HG03571 (cell line): ENCODE measurements around the gene ADAMTS18.

Source experiments
- ATAC-seq: cut with Tn5 transposase; IDR thresholded peaks from one replicate; pipeline ENCODE4 v1.9.1; 2021; ENCODE audit not compliant: unreplicated experiment

ADAMTS18 gene

DNA sequence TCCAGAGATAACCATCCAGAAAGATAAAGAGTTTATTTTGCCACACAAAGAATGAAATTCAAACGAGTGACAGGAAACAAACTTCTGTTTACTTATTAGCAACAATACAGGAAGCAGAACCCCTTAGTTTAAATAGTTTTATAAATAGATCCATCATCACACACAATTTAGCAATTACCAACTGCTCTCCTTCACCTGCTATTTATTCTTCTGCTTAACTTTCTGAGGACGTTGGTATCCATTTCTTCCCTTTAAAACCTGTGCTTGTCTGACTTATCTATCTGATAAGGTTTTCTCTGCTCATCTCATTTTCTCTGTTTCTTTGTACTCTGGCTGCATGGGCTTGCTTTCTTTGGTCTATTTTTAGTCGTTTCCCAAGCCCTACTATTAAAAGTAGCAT is 4.3 kb upstream of the ADAMTS18 start:
- no peak for ATAC-seq

DNA sequence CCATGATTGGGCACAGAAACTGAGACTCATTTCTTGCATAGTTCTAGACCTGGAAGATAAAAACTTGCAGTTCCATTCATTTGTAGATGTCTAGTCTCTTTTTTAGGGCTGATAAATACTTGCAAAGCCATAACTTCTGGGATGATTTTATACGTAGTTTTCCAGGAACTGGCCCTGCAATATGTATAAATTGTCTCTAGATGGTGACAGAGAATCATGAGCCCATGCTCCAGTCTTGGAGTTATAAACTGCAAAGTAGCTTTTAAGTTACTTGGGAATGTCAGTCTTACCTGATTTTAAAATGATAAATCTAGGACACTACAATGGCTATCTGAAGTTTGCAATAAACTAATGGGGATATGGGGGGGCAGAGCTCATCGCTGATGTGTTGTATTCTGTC is 3.0 kb upstream of the ADAMTS18 start:
- no peak for ATAC-seq

DNA sequence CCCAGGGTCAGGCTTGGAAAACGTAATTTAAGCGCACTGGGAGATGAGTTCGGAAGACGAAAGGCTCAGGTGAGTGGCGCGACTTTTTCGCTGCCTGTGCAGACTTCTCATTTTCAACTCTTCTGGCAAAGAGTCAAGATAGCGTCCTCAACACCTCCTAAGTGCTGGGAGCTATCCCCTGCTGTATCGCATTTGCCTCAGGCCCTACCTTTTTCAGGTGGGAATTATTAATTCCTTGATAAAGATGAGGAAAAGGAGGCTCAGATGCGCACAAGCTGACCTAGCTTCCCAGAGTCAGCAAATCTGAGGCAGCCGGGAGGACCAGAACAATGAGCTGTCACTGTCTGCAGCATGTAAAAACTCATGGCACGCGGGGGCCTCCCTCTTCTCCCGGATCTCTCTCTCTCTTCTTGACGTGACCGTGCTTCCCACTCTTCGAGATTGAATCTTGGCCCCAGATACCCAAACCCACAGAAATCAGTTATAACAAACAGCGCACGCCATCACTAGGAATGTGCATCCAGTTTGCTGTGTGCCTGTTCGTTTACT is 512 bp upstream of the ADAMTS18 start:
- no peak for ATAC-seq

DNA sequence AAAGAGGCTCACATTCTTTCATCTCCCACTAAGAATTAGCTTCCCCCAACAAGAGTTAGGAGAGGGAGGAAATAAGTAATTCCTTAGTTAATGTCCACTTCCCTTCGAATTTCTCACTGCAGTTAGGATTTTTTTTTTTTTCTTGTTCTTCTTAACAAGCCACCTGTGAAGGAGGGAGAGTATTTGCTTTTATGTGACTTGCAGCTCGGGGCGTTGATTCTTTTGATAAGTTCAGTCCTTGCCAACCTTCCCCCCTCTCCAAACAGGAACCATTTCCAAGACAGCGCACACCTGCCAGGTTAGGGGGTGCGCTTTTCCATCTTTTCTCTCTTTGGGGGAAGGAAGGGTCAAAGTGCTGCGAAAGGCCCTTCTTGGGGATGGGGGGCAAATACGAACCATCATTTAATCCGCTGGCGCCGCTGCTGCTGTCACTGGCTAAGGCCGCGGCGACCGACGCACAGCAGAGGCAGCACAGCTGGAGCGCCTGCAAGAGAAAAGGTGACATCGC is 758 bp downstream of the ADAMTS18 start:
- no peak for ATAC-seq

DNA sequence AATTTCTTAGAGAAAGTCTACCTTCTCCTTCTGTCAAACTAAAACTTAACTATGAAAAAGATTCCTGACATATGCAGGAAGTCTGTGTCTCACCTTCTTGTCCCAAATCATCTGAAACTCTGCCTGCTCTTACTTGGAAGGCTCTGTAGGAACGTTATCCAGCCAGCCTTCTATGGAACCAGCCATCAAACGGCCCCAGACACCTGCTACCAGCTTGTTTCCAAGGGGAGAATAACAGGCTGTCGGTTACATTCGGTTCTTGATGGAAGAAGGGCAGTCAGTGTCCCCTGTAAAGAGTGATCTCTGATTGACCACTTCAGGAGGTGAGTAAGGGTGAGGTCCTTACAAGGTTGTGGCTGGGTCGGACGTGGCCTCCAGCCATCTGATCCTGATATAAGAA is 1.7 kb downstream of the ADAMTS18 start:
- ATAC-seq: no peak

DNA sequence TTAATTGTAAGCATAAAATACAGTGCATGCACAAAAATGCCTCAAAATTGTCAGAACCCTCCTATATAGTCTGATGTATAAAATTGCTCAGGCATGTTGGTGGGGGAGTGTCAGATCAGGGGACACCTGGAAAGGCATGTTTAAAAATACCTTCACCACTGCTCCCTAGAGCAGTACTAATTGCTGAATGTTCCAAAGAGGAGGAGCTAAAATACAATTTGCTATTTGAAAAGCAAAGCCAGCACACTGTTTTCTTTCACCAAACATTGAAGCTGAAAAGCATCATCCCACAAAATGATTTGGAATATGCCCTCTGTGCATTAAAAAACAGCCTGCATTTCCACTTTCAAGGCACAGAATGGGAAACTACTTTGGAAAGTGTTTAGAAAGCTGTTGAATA is 2.6 kb downstream of the ADAMTS18 start:
- ATAC-seq: no peak

DNA sequence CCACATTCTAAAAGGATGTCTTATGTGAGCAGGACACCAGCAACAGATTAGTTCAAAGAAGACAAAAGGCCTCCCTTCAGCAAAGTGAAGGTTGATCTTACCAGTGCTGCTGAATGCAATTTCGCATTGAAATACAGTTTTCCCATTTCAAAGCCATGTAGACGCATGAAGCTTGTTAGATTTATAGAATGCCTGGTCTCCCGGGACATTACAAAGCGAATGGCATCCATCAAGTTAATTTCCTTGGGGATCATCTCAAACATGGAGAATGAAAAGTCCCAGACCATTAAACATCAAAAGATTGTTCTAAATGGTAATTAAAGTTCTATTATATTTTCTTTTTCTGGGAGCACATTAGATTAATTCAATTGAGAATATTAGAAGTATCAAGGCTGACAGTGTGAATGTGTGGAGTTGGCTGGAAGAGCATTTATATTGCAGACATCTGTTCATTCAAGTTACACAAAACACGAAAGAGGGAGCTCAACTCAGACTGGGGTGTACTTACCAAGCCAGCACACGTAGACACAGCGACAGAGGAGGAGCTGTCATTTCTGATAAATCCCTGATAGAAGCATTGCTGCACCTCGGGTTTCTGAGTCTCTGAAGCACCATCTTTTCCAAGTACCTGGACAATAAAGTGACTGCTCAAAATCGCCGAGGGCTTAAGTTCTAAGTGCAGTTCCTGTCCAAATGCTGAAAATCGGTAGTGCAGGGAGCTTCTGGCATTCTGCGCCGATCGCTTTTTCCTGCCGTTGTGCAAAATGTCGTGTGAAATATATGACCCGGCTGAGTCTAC is 3.8 kb downstream of the ADAMTS18 start:
- no peak for ATAC-seq

DNA sequence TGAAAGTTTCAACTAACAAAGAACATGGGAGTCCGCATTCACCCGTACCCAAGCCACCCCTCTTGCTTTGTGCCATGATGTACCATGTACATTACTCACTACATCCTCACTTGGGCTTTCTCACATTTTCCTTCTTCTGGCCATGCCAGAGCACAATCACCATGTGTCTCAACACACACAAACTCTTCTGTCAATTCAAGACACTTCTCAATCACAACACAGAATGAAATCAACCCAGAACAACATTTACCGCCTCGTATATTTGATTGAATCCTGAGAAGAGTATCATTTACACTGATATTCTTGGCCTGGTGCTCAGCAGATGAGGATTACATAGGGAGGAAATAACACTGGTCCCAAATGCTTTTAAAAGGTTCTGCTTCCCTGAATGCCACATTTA is 4.5 kb downstream of the ADAMTS18 start:
- ATAC-seq: no peak

DNA sequence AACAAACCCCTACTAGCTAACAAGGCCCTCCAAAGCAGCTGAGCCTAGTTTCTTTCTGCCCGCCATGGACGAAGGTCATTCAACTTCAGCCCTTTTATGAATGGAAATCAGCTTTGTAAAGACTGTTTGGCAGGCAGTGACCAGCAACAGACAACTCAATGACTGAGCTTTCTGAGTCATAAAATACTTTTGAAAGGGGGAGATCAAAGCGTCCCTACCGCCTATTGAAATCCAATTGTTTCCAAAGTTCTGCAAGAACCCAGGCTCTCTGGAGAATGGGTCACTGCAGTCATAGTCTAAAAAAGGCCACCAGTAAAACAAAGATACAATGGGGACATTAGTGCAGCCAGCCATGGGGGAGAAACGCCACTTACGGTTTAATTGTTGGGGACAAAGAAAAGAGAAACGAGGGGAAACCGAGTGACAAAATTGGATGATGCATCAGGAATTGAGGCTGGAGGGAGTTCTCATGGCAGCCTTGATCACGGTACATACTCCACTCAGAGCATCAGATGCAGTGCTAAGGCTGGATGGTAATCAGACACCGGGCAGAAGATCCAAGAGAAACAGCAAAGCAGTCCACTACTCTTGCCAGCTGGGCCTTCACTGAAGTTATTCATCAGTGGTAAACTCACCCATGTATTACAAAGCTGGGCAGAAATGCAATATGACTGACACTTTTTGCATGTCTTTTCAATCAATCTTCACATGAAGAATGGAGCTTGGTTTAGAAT is 9.8 kb downstream of the ADAMTS18 start:
- ATAC-seq: no peak

DNA sequence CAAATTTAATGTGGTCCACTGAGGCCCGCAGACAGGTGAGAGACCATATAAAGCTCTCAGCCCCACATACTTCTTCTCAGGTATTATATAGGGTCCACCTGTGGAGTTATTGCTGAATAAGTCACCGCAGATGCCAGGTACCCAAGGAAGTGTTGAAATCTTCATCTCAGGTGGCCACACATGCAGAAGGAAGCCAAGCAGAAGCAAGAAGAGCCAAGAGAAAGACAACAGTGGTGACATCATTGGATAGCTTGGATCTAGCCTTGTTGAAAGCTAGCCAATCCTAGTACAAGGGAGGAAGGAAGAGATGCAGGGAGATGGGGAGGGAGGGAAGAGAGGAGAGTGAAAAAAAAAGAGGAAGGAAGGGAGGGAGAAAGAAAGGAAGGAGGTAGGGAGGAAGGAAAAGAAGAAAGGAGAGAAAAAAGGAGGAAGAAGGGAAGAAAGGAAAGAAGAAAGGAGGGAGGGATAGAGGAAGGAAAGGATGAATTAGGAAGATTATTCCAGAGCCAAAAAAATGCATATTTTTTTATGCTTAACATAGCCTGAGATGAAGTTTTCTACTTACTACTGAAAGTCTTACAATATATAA is 12.5 kb downstream of the ADAMTS18 start:
- ATAC-seq: no peak

DNA sequence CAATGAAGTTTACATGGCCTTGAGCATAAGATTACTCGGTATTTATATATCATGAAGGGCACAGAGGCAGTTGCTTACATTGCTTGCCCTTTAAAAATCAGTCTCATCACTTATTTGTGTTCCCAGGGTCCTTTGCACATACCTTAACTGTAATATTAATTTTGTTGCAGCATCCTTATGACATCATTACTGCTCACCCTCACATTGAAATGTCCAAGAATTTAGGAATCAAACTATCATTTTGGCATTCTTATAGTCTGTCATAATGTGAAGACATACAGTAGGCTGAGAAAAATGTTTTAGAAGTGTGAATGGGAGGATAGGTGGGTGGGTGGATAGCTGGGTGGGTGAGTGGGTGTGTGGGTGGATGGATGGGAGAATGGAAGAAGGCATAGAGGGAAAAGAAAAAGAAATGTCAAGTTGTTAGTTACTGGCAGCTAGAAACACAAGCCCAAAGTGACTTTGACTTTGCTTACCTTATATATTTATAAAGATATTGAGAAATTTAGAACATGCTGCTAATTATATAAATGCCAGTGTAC is 17.8 kb downstream of the ADAMTS18 start:
- ATAC-seq: no peak

DNA sequence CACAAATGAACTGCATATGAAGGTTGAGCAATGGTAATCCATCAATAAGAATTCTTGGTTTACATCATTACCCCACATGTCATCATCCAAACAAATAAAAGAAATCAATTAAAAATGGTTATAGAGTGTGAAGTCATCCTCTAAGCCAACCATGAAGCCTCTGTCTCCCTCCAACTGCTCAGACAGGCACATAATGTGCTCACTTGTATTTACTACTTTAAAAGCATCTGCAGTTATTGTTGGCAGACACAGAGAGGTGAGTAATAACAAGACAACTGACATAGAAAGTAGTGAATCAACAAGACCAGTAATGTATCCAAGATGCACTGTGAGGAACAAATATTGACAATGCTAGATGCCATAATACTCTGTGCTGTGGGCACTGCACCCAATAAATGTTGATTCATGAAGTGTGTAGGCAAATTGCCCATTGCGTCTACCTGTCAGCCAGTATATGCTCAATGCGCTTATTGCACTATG is 20.0 kb downstream of the ADAMTS18 start:
- ATAC-seq: no peak

DNA sequence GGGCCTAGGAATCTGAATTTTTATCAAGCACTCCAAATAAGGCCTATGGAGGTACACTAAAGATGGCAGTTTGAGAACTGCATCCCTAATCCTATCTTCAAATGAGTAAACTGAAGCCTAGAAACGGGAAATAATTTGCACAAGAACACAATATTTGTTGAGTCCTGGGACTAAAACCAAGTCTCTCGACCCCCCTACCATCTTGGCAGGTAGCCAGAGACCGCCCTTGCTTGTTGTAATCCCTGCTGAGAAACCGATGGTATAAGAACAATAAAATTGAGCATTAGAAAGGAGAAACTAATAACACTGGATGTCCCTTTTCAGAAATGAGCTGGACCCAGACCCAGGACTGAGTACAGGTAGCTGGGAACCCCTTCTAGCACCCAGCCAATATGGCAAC is 24.4 kb downstream of the ADAMTS18 start:
- ATAC-seq: no peak

DNA sequence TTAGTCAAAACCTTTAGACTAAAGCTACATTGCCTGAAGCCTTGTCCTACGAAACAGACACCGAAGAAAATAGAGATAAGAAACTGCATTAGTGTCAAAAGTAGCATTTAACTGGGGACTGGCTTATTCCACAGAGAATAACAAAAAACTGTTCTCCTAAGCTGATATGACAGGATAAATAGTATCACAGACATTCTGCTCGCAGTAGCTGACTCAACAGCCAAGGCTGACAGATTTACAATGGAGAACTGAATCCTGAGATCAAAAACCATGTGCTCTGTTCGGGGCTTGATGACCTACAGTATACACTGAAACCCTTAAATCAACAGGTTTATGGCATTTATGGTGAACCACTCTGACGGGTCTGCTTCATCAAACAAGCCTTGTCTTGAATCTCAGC is 25.5 kb downstream of the ADAMTS18 start:
- ATAC-seq: no peak

DNA sequence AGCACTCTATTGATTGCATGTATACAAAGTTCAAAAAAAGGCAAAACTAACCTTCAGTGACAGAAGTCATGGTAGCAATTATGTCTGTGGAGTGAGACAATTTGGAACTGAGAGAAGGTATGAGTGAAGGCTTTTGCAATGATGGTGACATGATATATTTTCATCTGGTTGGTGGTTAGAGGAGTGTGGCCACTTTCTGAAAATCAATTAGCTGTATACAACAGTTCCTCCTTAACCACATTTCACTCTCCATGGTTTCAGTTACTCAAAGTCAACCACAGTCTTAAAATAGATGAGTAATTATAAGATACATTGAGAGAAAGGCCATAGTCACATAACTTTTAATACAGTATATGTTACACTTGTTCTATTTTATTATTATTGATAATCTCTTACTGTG is 26.2 kb downstream of the ADAMTS18 start:
- ATAC-seq: no peak

DNA sequence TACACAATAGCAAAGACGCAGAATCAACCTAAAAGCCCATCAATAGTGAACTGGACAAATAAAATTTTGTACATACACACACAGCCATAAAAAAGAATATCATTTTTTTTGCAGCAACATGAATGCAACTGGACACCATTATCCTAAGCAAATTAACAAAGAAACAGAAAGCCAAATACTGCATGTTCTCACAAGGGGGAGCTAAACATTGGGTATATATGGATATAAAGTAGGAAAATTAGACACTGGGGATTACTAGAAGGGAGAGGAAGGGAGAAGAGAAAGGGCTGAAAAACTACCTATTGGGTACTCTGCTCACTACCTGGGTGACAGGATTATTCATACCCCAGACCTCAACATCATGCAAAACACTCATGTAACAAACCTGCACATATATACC is 28.2 kb downstream of the ADAMTS18 start:
- ATAC-seq: no peak

DNA sequence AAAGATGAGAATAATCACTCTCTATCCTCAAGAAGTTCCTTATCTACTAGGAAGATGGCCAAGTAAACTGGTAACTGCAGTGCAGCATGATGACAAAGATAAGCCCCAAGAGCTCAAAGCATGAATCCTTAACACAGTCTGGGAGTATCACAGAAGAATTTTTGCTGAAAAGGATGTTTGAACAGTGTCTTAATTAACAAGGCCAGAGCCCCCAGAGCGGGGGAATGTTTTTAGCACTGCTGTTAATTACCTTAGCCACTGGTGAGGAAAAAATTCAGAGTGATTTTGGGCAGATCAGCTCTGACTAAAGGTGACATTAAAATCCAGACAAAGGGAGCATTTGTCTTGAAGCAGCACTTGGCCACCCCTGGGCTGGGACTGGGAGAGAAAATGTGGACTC is 30.1 kb downstream of the ADAMTS18 start:
- no peak for ATAC-seq

DNA sequence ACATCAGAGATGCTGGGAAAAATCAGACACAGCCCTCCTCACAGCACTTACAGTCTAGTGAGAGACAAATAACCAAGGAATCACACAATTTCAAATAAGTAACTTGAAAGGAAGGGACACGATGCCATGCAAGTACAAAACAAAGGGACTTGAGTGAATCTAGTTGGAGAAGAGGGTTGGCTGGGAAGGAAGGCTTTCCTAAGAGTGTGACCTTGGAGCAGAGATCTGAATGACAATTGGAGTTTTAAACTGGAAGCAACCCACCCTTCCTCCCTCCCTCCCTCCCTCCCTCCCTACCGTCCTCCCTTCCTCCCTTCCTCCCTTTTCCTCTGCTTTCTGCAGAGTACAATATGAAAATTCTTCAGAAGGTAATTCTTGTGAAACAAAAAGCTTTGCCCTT is 31.1 kb downstream of the ADAMTS18 start:
- no peak for ATAC-seq

DNA sequence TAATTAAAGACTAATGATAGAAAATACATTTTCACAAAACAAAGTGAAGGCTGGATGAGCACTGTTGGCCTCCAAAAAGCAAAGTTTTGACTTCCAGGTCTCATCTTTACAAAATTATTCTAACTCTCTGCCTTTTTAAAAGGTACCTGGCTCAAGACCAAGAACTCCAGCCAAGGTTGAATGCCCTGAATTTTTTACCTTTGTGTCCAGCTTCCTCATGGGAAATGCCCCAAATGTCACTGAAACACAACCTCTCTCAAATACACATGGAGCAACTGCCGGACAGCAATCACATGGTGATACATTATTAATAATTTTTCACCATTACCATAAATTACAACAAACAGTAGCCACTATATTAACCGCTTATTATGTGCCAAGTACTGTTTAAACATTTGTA is 32.2 kb downstream of the ADAMTS18 start:
- ATAC-seq: no peak

DNA sequence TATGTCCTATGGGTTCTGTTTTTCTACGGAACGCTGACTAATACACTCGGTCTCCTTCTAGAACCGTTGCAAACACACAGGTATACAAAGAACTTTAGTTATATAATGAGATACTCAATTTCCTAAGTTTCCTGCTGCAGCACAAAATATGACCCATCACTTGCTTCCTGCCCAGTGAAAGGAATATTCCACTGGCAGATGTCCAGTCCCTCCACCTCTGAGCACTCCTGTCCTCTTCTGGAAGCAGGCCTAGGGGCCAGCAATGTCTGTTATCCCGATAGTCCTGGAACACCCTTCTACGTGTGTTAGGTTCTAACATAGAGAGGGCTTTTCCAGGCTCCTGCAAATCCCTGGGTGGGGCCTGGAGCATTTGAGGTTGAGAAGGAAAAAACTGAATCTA is 32.7 kb downstream of the ADAMTS18 start:
- ATAC-seq: no peak

DNA sequence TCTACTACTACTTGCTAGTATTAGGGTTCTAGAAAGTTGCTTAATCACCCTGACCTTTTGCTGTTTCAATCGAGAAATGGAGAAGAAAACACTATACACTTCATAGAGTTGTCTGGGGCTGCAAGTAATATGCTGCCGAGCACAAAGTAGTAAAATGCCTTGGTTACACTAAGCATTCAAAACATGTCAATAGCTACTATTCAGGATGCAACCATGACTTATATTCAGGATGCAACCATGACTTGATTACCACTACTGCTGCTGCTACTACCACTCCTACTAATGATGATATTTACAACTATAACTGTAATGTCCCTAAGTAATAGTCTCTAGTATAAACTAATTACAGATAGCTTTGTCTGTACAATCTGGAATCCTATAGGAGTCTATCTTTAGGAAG is 35.3 kb downstream of the ADAMTS18 start:
- no peak for ATAC-seq
